Hematopoietic multipotent progenitor cell treated with erythropoietin and hydrocortisone succinate and interleukin-3 and kit ligand, for 6 days (in vitro differentiated cells): ENCODE measurements around the gene MSTO1.
A peak's percentile ranks its signal among the peaks of the same experiment; 100 is the strongest.
"Not testable (repeated sequence)": the region's sequence is repeated elsewhere in the genome, so short reads cannot be mapped to it uniquely, and the experiment has no call there.

Experiments
- DNase-seq: peaks from one replicate; pipeline ENCODE4 v3.0.0-alpha.2; 2015

Gene MSTO1

DNA sequence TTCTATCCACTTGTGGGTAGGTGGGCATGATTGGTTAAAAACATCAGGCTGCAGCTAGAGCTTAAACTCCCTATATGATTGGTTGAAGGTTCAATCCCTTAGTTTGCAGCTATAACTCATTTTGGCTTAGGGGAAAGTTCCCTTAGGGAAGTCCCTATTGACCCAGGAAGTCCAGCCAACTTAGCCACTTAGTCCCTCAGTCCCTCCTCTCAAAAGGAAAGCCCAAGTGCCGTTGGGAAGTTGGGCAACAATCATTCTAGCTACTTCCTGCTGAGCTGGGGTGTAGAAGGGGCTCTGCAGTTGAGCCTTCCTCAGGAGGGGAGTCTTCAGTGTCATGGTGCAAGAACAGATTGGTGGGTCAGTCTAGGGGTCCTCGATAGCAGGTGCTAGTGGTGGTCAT lies 12.2 kb downstream of the MSTO1 start:
- DNase-seq: no peak

DNA sequence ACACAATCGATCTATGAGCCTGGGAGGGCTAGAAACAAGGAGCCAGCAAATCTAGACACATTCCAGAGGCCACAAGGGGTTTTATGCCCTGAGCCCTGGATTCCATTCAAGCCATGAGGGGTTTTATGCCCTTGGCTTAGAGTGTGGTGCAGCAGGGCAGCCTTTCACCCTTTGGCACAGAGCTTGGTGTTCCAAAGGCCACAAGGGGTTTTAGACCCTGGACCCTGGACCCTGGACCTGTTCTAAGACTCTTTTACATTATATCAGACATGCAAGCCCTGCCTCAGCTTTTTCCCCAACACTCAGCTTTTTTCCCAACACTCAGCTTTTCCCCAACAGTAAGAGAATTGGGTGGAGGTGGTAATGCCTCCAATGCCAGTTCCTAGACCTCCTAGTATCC lies 13.3 kb downstream of the MSTO1 start:
- no peak for DNase-seq

DNA sequence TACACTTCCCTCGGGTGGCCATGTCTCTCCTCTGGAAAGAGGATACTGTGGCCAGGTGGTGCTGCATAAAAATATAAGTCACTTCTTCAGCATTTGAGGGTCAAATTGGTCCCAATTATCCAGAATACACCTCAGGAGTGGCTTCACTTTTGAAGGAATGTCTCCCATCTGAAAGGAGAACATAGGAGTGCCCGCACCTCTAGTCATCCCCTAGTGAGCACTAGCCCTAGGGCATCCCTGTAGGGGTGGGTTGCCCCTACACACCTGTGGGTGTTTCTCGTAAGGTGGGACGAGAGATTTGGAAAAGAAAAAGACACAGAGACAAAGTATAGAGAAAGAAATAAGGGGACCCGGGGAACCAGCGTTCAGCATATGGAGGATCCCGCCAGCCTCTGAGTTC lies 16.4 kb downstream of the MSTO1 start:
- DNase-seq: not testable (repeated sequence)

DNA sequence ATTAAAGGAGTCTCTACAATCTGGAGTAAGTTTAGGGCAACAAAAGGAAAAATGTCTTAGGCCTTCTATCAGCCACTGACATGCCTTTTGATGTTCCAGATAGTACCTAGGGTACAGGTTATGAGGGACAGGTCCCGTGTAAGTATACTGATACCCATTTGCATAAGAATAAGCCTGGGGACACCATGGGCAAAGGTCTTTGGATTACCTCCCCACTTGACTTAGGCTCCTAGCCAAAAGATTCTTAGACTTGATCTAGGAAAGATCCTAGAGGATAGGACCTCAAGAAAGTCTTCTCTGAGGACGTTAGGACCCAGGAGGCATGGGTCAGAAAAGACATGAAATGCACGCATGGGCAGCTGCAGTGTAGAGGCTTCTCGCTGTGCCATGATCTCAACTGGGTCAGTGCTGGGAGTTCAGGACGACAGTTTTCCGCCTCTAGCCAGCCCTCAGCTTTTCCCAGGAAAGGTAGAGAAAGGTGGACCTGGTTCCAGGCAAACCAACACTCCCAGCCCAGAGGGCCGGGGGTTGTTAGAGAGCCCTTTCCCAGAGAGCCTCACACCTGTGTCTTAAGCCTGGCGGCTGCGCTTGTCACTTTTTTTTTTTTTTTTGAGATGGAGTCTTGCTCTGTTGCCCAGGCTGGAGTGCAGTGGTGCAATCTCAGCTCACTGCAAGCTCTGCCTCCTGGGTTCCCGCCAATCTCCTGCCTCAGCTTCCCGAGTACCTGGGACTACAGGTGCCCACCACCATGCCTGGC lies 26.6 kb downstream of the MSTO1 start:
- peak; percentile 1 for DNase-seq

DNA sequence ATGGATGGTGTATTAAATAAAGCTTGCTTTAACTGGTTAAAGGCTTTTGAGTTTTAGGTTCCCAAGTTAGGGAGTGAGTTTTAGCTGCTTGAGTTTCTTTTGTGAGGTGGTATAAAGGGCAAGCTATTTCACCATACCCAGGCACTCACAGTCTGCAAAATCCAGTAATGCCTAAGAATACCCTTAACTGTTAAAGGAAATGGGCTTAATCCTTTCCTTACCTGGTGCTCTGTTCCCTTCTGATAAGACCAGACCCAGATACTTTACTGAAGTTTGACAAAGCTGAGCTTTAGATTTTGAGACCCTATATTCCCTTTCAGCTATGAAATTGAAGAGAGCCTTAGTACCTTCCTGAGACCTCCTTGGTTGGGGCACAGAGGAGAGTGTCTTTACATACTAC lies 30.3 kb downstream of the MSTO1 start:
- DNase-seq: peak; percentile 30

DNA sequence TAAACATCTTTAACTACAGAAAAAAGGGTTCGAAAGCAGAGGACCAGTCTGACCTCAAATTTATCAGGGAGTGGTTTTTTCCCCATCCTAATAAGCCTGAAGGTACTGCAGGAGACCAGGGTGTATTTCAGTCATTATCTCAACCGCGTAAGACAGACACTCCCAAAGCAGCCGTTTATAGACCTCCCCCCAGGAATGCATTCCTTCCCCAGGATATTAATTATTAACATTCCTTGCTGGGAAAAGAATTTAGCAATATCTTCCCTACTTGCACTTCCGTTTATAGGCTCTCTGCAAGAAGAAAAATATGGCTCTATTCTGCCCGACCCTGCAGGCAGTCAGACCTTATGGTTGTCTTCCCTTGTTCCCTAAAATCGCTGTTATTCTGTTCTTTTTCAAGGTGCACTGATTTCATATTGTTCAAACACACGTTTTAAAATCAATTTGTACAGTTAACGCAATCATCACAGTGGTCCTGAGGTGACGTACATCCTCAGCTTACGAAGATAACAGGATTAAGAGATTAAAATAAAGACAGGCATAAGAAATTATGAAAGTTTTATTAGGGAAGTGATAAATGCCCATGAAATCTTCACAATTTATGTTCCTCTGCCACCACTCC lies 32.7 kb downstream of the MSTO1 start:
- not testable (repeated sequence) for DNase-seq

DNA sequence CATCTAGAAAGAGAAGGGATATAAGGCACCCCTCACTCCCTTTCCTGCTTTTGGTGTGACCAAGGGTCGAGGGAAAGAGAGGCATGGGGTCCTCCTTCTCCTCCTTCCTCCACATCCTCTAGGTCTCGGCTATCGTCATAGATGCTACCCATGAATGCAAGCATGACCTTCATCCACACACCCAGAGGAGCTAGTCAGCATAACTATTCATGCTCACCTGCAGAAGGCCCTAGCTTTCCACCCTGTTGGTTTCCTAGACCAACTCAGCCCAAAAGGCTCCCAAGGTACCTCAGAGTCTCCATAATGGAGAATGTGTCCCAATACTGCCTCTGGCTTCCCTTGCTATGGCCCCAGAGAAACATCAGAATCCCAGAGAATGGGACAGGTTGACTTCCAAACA lies 33.2 kb downstream of the MSTO1 start:
- no peak for DNase-seq

DNA sequence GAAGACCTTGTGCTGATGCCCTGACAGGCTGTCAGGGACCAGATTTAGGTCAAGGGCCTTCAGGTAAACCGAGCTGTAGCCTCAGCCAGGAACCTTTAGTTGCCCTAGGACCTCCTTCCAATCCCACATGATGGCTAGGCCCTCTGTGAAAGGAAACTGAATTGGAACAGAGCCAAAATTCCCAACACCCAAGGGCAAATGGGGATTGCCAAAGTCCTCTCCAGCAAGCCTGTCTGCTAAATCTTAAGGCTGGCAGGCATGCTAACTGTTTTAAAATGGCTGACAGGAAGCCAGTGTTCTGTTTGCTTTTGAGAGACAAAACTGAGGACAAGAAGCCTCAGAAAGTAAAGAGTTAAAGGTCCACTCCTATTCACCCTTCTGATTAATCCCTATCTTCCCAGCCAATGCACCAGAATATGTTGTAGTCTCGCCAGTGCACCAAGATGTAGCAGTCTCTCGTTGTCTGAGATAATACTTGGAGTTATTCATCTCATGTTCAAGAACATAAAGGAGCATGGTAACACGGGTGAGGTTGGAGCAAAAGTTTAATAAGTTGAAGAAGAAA lies 35.1 kb downstream of the MSTO1 start:
- peak; percentile 58 for DNase-seq

DNA sequence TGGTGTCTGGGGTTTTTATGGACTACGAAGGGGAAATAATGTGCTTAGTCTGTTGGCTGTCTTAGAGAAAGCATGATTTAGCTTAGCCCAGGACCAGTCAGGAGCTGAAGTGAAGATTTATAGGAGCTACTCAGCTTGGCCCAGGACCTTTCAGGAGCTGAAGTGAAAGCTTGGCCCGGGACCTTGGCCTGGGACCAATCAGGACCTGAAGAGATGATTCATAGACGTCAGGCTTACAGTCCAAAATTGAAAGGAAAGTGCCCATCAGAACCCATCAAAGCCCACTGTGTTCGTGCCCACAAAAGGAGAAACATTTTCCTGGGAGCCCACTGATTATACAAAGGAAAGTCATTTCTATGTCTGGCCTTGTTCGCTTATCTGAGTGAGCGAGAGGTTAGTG lies 35.6 kb downstream of the MSTO1 start:
- no peak for DNase-seq

DNA sequence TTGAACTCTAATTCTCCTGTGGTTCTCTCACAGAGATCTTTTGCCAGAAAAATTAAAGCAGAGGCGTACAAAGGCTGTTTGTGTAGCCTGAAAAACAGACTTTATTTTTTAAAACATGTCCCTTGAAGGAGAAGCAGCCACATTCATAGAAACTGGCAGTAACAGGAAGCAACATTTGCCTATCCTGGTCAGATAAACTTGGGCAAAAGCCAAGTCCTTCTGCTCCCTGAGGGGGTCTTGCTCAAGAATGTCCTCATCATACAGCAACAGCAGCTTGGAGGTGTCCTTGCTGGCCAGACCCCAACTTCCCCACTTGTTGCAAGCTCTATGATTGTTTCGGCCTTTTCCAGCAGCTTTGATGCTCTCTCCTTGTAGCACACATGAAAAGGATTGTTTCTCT lies 36.3 kb downstream of the MSTO1 start:
- peak; percentile 69 for DNase-seq

DNA sequence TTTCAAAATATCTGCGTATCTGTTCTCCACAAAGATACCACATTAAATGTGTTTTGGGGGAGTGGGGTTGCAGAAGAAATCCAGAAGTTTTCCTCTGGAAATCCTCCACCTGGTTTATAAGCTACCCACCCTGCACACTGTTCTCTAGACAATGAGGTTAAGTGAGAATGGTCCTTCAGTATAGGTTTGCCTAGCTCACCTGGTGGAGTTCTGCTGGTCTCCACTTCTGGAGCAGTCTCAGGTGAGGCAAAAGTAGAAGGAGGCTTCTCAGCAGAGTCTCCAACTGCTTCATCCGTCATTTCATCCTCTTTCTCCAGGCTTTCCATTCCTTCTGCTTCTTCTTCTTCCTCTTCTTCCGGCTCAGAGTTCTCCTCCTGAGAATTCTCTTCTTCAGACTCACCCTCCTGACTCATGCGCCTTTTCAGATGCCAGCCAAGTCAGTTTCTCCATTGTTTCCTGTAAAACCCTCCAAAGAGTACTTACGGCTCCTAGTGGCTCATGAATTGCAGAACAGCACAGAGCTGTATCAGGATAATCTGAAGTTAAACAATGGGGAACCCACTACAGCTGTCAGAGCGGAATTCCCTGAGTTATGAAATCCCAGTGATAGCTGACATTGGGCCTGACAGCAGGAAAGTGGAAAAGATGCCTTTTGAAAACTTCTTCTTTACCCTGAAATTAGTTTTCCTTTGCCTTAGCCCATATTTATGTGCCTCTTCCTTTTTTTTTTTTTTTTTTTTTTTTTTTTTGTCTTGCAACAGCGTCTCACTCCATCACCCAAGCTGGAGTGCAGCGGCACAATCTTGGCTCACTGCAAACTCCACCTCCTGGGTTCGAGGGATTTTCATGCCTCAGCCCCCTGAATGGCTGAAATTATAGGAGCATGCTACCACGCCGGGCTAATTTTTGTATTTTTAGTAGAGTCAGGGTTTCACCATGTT lies 38.5 kb downstream of the MSTO1 start:
- peak; percentile 64 for DNase-seq

DNA sequence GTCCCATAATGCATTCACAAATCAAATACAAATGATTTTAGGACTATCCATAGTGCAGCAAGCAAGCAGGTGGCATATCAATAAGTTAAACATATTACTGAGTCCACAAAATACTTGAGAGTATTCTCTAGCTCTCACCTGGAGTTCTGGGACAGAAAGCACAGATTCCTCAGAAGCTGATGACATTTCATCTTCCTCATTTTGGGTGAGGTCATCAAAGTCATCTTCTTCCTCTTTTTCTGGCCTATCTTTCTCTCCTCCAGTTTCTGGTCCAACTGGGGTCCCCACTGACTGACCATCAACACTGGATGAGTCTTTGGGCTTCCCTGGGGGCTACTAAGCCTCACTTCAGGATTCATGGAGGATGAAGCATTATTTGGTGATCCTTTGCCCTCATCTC lies 39.7 kb downstream of the MSTO1 start:
- DNase-seq: peak; percentile 34

DNA sequence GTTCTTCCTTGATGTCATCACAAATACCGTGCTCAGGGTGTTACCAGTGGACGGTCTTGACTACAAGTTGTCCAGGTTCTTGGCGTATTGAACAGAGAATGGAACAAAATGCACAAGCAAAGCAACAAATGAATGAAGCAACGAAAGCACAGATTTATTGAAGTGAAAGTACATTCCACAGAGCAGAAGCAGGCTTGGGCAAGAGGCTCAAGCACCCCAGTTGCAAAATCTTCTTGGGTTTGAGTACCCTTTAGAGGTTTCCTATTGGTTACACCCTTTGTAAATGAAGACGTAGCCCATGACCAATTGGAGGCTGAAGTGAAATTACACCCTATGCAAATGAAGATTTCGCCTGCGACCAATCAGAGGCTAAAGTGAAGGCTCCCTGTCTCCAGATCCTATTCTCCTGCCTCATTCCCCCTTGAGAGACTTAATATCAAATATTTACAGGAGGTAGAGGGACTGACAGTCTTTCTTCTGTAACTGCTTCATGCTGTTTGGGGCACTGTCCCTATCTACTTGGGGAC lies 40.3 kb downstream of the MSTO1 start:
- no peak for DNase-seq

DNA sequence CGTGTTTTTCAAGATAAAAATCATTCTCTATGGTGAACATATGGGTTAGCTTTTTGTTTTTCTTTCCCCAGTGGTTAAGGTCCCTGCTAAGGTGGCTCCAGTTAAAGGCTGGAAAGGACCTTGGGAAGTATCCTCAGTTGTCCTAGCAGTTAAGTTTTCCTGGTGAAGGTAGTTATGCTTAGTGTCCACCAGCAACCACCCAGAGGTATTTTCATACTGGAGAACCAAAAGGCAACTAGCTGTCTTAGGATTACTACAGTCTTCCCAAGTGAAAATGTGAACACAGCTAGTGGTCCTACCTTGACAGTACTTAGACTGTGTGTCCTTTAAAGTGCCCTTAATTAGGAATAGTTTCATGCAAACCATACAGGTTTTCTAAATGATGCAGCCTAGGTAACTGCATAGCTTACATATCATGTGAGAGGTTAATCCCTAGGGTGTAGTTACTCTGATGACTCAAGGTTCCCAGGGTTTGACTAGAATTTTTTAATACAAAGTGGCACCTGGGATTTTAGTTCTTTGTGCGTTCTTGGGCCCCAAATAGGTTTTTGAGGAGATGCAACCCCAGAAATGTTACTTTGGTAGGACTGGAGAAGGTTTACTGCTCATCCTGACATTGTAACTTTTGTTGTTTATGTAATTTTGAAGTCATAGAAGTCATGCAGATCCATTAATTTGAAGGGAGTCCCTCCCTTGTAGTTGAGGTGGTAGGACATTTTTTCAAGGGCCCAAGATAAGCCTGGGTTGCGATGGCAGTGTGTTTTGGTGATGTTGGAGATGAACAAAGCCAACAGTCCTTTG lies 42.0 kb downstream of the MSTO1 start:
- DNase-seq: no peak

DNA sequence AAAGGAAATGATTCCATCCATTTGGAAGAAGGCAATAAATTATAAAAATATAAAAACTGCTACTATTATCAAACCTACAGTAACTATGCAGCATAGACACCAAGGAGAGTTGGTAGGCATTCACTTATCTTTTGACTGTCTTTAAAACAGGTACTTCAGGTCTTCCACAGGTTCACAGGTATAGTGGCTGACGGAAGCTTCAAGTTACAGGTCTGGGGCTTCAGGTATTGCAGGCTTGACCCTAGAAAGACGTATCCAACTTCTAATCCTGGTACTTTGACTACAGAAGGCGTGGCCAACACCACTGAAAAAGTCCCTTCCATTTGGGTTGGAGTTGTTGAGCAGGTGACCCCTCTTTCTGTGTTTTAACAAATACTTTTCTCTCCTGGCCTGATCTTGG lies 42.9 kb downstream of the MSTO1 start:
- DNase-seq: no peak

DNA sequence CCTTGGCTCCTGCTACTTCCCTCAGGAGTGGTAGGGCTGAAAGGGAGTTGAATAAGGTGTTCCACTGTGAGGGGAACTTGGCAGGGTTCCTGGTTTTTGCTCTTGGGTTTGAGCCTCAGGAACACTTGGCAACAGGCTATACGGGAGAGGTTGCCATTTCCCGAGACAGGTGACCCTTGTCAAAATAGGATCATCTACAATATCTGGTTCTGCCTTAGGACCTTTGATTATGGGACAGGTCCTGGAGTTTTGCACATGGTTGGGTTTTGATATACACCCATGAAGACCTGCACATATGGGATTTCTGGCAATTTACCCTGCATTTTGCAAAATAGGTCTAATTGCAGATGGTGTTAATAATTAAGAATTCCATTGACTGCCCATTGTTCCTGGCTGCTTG lies 47.4 kb downstream of the MSTO1 start:
- no peak for DNase-seq

DNA sequence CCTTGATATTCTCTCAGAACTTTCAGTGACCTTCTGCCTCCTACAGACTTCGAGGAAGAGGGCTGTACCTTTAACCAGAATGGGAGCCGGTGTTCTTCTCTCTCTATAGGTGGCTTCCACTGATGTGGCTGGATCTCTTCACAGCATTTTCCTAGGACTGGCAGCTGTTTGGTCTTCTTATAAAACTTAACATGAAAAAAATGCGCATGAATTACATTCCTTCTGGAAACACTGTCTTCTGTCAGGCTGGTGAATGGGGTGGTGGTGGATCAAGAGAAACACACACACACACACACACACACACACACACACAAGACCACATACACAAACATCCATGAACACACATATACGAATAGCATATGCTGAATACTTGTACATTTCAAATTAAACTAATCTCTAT lies 51.2 kb downstream of the MSTO1 start:
- DNase-seq: not testable (repeated sequence)
